Fibroblast of the conjunctiva (primary cell): ENCODE measurements around the gene ZC4H2.
"Not testable (repeated sequence)": the region's sequence is repeated elsewhere in the genome, so short reads cannot be mapped to it uniquely, and the experiment has no call there.

Experiments
- DNase-seq: peaks from one replicate; pipeline ENCODE4 v3.0.0-alpha.2; 2010; ENCODE audit warnings: low read depth

The ZC4H2 gene

GRCh38 chrX:64975989-64976672, at the start of gene ZC4H2:
Gene ZC4H2 (minus strand): TSS chrX:64976450. CDS start chrX:64976377, 73 bp downstream.
- peak; percentile 63 for DNase-seq

GRCh38 chrX:65017451-65017850, 41.2 kb upstream of the ZC4H2 start:
- no peak for DNase-seq

- DNase-seq, result no peak
Observed at GRCh38 chrX:65014230-65014629, 38.0 kb upstream of the ZC4H2 start.

- no peak for DNase-seq
Observed at GRCh38 chrX:65009459-65009858, 33.2 kb upstream of the ZC4H2 start.

- not testable (repeated sequence) for DNase-seq
Observed at GRCh38 chrX:65002208-65002607, 26.0 kb upstream of the ZC4H2 start.

GRCh38 chrX:64996805-64997204, 20.6 kb upstream of the ZC4H2 start:
- DNase-seq, result no peak

GRCh38 chrX:64994131-64994798, 18.0 kb upstream of the ZC4H2 start:
- no peak for DNase-seq

- no peak for DNase-seq
Observed at GRCh38 chrX:64977830-64978229, 1.6 kb upstream of the ZC4H2 start.

GRCh38 chrX:64977051-64977450, 801 bp upstream of the ZC4H2 start:
- no peak for DNase-seq

- no peak for DNase-seq
Observed at GRCh38 chrX:64976673-64977040, 407 bp upstream of the ZC4H2 start.

GRCh38 chrX:64975491-64975890, 759 bp downstream of the ZC4H2 start:
- DNase-seq, result no peak

- DNase-seq, result no peak
Observed at GRCh38 chrX:64925480-64925879, 50.8 kb downstream of the ZC4H2 start.

- DNase-seq, result no peak
Observed at GRCh38 chrX:64908121-64908520, 68.1 kb downstream of the ZC4H2 start.

GRCh38 chrX:64894454-64895038, 81.7 kb downstream of the ZC4H2 start:
- no peak for DNase-seq

GRCh38 chrX:64885850-64886249, 90.4 kb downstream of the ZC4H2 start:
- no peak for DNase-seq

GRCh38 chrX:64878709-64879108, 97.5 kb downstream of the ZC4H2 start:
- not testable (repeated sequence) for DNase-seq

GRCh38 chrX:64867217-64867616, 109.0 kb downstream of the ZC4H2 start:
- no peak for DNase-seq
